ENCODE data around the gene CFAP141. TPM values are rescaled to one million over a fixed set of nuclear protein-coding genes. Genes with fewer than 3 reads are reported as not detected.

CFAP141 gene
- total RNA-seq, 1 donor from 2014 or later: not detected

DNA sequence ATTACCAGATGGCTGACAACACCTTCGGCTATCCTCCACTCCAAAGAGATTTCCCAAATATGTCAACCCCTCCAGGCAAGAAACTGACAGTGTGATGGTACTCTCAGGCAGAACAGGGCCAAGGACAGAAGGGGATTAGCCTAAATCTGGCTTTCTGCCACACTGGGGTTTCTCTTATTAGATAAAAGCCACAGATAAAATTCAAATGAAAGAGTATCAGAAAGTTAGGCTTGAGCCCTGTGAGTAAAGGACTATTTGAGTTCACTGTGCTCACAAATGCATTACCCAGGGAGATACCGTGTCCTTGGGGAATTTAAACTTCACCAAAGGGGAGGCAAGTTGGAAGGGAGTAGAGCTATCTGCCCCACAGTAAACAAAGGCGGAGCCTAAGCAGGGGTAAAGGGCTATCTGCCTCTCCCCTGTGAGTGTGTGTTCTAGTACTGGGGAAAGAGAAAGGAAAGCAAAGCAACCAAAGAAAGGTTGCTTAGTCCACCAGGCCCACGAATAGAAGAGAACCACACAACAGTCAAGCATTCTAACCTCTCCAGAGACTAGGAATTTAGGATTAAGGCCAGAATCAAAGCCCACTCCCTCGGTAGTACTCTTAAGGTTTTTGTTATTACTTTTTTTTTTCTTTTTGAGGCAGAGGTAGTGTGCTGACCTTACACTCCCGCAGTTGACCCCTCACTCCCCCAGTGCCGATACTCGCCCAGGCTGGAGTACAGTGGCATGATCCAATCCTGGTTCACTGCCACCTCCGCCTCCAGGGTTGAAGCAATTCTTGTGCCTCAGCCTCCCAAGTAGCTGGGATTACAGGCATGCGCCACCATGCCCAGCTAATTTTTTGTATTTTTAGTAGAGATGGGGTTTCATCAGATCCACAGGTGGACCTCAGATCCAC lies 27.0 kb downstream of the CFAP141 start:
- no peak for DNase-seq (ENCODE audit: low spot score)

DNA sequence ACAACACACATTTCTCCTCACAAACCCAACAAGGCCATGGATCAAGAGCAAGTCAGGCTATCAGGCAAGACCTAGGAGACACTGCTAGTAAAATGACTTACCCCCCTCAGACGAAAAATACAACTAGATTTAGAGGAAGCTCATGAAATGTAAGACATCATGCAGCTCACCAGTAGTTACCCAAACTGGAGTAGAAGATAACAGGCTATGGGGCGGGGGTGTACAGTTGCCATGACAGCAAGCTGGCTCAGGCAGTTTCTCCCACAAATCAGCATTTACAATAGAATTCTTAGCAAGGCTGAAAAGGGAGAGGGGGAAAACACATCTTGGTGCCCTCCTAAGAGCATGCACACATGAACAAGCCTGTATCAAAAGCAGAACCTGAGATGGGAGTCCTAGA lies 28.1 kb downstream of the CFAP141 start:
- intact Hi-C loops (cut with DNase I): loop anchor here (5.0 kb wide), 1 partner anchor 956 kb away; no protein-coding TSS in a partner anchor
- DNase-seq (ENCODE audit: low spot score) (no peak), ATAC-seq (no peak)

More for the DNA sequence above, 27.0 kb downstream of the CFAP141 start:
- intact Hi-C loops (cut with DNase I): loop anchor here (5.0 kb wide), 1 partner anchor 957 kb away; no protein-coding TSS in a partner anchor
- ATAC-seq: no peak

GRCh38 chr1:154176337-154176736 lies 29.8 kb downstream of the CFAP141 start:
- ATAC-seq (peak; percentile 59), DNase-seq (ENCODE audit: low spot score) (no peak)
- intact Hi-C loops (cut with DNase I): loop anchor here (5.0 kb wide), 1 partner anchor 954 kb away; no protein-coding TSS in a partner anchor

DNA sequence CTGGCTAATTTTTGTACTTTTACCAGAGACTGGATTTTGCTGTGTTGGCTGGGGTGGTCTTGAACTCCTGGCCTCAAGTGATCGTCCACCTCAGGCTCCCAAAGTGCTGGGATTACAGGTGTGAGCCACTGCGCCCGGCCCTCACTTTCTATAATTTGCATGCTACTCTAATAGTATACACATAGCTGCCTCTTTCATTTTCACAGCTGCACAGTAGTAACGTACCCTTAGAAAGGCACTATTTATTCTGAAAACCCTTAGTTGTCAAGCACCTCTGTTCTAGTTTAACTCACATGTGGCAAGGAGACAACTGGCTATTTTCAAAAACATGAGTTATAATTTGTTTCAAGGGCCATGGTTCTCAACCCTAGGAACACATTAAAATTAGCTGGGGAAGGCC lies 31.5 kb downstream of the CFAP141 start:
- DNase-seq (ENCODE audit: low spot score) (no peak), ATAC-seq (no peak)
- intact Hi-C loops (cut with DNase I): loop anchor here (5.0 kb wide), 1 partner anchor 952 kb away; no protein-coding TSS in a partner anchor

GRCh38 chr1:154171880-154172279 lies 34.3 kb downstream of the CFAP141 start:
- no peak for DNase-seq (ENCODE audit: low spot score)
- no peak for ATAC-seq
- intact Hi-C loops (cut with DNase I): no loop called here

- intact Hi-C loops (cut with DNase I): no loop called here
- no peak for ATAC-seq
- no peak for DNase-seq (ENCODE audit: low spot score)
Observed at GRCh38 chr1:154171223-154171583, 34.9 kb downstream of the CFAP141 start.

DNA sequence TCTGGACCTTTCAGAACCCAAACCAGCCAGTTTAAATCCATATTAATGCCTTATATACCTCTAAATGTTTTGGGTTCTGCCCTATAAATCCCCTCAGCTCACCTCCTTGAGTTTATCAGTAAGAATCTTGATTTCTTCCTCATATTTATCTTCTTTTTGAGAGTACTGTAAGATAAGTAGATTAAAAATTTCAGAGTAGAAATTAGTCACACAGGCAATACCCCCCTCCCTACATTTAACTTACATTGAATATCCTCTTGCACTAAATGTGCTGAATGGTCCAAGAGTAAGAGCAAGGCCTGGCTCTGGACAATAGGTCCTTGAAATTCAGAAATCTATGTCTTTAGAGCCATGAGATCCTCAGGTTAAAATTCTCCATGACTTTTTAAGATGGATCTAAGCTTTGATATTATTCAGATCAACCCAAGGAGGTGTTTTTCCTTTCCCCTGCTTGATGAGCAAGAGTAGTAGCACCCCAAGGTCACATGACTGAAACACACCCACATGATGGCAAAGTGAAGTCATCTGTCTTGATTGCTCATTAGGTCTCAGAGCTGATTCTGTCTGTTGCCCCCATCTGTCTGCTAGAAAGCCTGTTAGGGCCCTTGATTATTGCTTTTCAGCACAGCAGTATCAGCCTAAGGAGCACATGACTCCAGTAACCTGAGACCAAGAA lies 35.4 kb downstream of the CFAP141 start:
- no peak for DNase-seq (ENCODE audit: low spot score)
- intact Hi-C loops (cut with DNase I): no loop called here

GRCh38 chr1:154167461-154167860 lies 38.7 kb downstream of the CFAP141 start:
- no peak for ATAC-seq
- intact Hi-C loops (cut with DNase I): no loop called here
- no peak for DNase-seq (ENCODE audit: low spot score)

More for the DNA sequence above, 35.4 kb downstream of the CFAP141 start:
- ATAC-seq: no peak

DNA sequence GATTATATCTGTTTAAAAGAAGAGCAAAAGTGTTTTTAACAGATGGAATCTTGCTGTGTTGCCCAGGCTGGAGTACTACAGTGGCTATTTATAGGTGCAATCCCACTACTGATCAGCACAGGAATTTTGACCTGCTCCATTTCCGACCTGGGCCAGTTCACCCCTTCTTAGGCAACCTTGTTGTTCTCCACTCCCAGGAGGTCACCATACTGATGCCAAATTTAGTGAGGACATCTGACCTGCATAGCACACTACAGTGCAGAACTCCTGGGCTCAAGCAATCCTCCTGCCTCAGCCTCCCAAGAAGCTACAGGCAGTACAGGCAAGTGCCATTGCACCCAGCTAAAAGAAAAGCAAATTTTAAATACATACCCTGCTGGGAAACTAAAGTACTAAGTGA lies 39.9 kb downstream of the CFAP141 start:
- intact Hi-C loops (cut with DNase I): no loop called here
- DNase-seq (ENCODE audit: low spot score): no peak
- ATAC-seq: no peak

DNA sequence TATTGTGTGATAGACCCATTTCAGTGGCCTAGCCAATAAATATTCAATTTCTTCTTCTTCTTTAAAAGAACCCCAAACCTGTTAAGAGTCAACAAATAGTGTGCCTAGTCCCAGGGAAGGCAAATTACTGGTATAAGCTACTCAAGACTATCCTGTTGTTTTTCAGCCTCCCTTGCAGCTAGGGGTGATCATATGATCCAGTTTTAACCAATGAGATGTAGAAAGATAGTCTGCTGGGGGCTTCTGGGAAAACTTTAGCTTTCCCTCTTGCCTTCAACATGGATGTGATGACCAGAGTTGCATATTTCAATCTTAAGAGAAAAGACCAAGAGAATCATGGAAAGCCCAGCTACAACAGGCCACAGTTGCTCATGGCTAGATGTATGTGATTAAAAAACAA lies 46.6 kb downstream of the CFAP141 start:
- intact Hi-C loops (cut with DNase I): no loop called here
- DNase-seq (ENCODE audit: low spot score) (no peak), ATAC-seq (no peak)

GRCh38 chr1:154158307-154159125 lies 47.6 kb downstream of the CFAP141 start:
- intact Hi-C loops (cut with DNase I): no loop called here
- ATAC-seq (no peak), DNase-seq (ENCODE audit: low spot score) (no peak)

GRCh38 chr1:154157520-154158306 lies 48.4 kb downstream of the CFAP141 start:
- intact Hi-C loops (cut with DNase I): no loop called here

GRCh38 chr1:154155251-154155650 lies 50.9 kb downstream of the CFAP141 start:
- no peak for DNase-seq (ENCODE audit: low spot score)
- intact Hi-C loops (cut with DNase I): no loop called here
- peak; percentile 82 for ATAC-seq

More at GRCh38 chr1:154157520-154158306, 48.4 kb downstream of the CFAP141 start:
- peak; percentile 50 for ATAC-seq
- no peak for DNase-seq (ENCODE audit: low spot score)

DNA sequence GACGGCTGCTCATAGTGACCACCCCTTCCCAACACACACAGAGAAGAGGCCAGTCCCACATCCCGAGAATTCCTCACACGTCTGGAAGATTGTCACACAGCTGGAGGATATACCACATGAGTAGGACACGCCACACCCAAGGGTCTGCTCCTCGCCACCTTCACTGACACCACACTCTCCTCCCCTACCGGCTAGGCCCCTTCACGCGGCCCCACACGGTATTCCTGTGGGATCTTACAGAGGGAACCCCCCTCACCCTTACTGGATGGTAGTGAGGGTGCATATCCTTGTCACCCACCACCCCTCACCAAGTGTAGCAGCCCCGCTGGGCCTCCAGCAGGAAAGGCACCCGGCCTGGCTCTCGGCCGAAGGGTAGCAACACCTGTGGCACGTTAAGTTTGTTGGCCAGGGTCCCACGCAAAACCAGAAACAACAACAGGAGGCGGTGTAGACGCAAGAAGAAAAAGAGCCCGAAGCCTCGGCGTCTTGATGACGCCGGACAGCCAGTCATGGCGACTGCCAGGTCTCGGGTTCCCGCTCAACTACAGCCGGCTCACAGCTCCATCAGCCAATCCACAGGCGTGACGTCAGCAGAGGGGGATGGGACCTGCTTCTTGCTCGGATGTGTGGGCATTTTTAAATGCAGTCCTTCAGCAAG lies 51.5 kb downstream of the CFAP141 start, which contains the start of gene NUP210L:
Gene NUP210L (minus strand): TSS at position 540 of the 658 bp plus-strand sequence.
- ATAC-seq (peak; percentile 56), DNase-seq (ENCODE audit: low spot score) (peak; percentile 79)
- intact Hi-C loops (cut with DNase I): no loop called here

DNA sequence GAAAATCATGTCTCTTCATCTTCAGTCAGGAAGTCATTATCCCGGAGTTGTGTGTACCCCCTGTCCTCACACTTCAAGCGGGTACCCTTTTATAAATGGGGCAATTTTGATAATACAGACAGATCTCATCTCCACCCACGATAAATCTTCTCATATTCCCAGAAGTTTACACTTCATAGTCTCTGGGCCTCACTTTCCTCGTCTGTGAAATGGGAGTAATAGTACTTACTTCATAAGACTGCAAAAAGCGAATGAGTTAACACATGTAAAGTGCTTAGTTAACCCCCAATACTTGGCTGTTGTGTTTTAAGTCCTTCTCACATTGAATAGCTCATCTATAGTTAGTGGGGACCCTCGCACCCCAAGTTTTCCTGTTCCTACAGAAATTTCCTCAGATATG lies 52.1 kb downstream of the CFAP141 start:
- no peak for DNase-seq (ENCODE audit: low spot score)
- no peak for ATAC-seq
- intact Hi-C loops (cut with DNase I): no loop called here

DNA sequence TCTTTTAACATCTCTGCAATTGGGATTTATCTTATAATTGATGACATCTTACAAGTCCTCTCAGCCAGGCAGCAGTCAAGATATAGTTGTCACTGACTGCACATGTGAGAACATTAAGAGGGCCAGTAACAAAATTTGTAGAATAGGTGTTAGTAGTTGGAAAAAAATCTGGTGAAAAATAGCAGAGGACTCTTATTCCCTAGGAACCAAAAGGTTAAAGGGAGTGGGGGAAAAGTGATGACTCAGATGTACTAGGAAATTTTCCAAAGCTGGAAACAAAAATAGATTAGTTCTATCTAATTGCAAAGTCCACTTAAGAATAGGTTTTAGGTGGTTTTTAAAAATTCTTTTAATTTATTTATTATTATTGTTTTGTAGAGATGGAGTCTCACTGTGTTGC lies 54.8 kb downstream of the CFAP141 start:
- intact Hi-C loops (cut with DNase I): no loop called here
- DNase-seq (ENCODE audit: low spot score): no peak
- no peak for ATAC-seq

Measured in sciatic nerve (tissue), 2 donors.